ENCODE results near the gene DVL2. TPM values are rescaled to one million over a fixed set of nuclear protein-coding genes. Genes with fewer than 3 reads are reported as not detected.

The DVL2 gene
- total and polyA plus RNA-seq, 4 donors = 3.4 to 24.5 (median 11.3) TPM

GRCh38 chr17:7178973-7179316 is 55.4 kb downstream of the DVL2 start:
- Histone ChIP-seq H3K9me3 (ENCODE audit: control insufficient read depth in 4 of 4, low read length in 3 of 4) (no peaks in the 10 kb centered on the region), H3K4me1 (ENCODE audit: control insufficient read depth in 4 of 4, insufficient read depth in 4 of 4, low read length in 3 of 4) (peaks cover 7 to 46% (median 26%) of the 10 kb centered on the region in 4 donors), H3K27me3 (ENCODE audit: control insufficient read depth in 4 of 4, insufficient read depth in 4 of 4, low read length in 3 of 4) (no peaks in the 10 kb centered on the region), H3K4me3 (ENCODE audit: low read depth in 1 of 3, low read length in 3 of 3) (peak overlapping the region; percentile 74 to 88 (median 81)), H3K27ac (ENCODE audit: low read depth in 1 of 2, low read length in 2 of 2) (peak overlapping the region; percentile 92 to 96), H3K36me3 (ENCODE audit: control insufficient read depth in 4 of 4, insufficient read depth in 3 of 4, low read depth in 1 of 4, low read length in 3 of 4) (peaks cover 0 to 14% (median 0%) of the 10 kb centered on the region in 4 donors), H3K9ac (ENCODE audit: low read depth in 1 of 2, low read length in 2 of 2) (peak overlapping the region; percentile 56 to 84)
- no peak for TF ChIP-seq EGR1 (IDR thresholded peaks at IDR 0.05; ENCODE audit: low read depth in 2 of 2)
- TF ChIP-seq YY1 (IDR thresholded peaks at IDR 0.05) = no peak
- DNase-seq (ENCODE audit: low spot score) = no peak
- 29% methylated on average over 11 of the region's 11 CpGs for WGBS

GRCh38 chr17:7177954-7178477 is 56.3 kb downstream of the DVL2 start:
- H3K4me3 ChIP-seq (ENCODE audit: low read depth in 1 of 3, low read length in 3 of 3) = peak overlapping the region; percentile 81 to 91 (median 88)
- peaks cover 5 to 48% (median 25%) of the 10 kb centered on the region in 4 donors for H3K4me1 ChIP-seq (ENCODE audit: control insufficient read depth in 4 of 4, insufficient read depth in 4 of 4, low read length in 3 of 4)
- peak; percentile 68 for DNase-seq (ENCODE audit: low spot score)
- TF ChIP-seq FOXA2 (IDR thresholded peaks at IDR 0.05) (no peak), NR2F2 (IDR thresholded peaks at IDR 0.05) (no peak), YY1 (IDR thresholded peaks at IDR 0.05) (peak; percentile 41), RXRA (IDR thresholded peaks at IDR 0.05) (peak; percentile 41 to 65), RAD21 (IDR thresholded peaks at IDR 0.05) (peak in 1 of 2 donors; percentile 41), EGR1 (IDR thresholded peaks at IDR 0.05; ENCODE audit: low read depth in 2 of 2) (peak; percentile 85 to 94), HNF4A (conservative IDR thresholded peaks at IDR 0.05) (peak; percentile 78 to 82), FOXA1 (IDR thresholded peaks at IDR 0.05) (no peak), HNF4G (IDR thresholded peaks at IDR 0.05) (peak; percentile 42), ATF3 (IDR thresholded peaks at IDR 0.05) (peak; percentile 44), JUND (IDR thresholded peaks at IDR 0.05) (peak; percentile 61 to 82), REST (IDR thresholded peaks at IDR 0.05) (peak; percentile 74), SP1 (IDR thresholded peaks at IDR 0.05) (peak; percentile 72), GABPA (IDR thresholded peaks at IDR 0.05 in 1 of 2, conservative IDR thresholded peaks at IDR 0.05 in 1 of 2) (peak in 1 of 2 donors; percentile 64), TAF1 (conservative IDR thresholded peaks at IDR 0.05) (peak; percentile 98)
- TF ChIP-seq, protein P1, sequence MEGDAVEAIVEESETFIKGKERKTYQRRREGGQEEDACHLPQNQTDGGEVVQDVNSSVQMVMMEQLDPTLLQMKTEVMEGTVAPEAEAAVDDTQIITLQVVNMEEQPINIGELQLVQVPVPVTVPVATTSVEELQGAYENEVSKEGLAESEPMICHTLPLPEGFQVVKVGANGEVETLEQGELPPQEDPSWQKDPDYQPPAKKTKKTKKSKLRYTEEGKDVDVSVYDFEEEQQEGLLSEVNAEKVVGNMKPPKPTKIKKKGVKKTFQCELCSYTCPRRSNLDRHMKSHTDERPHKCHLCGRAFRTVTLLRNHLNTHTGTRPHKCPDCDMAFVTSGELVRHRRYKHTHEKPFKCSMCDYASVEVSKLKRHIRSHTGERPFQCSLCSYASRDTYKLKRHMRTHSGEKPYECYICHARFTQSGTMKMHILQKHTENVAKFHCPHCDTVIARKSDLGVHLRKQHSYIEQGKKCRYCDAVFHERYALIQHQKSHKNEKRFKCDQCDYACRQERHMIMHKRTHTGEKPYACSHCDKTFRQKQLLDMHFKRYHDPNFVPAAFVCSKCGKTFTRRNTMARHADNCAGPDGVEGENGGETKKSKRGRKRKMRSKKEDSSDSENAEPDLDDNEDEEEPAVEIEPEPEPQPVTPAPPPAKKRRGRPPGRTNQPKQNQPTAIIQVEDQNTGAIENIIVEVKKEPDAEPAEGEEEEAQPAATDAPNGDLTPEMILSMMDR (IDR thresholded peaks at IDR 0.05; ENCODE audit: low read depth, low read length, missing input control) = no peak
- TF ChIP-seq, protein P2, sequence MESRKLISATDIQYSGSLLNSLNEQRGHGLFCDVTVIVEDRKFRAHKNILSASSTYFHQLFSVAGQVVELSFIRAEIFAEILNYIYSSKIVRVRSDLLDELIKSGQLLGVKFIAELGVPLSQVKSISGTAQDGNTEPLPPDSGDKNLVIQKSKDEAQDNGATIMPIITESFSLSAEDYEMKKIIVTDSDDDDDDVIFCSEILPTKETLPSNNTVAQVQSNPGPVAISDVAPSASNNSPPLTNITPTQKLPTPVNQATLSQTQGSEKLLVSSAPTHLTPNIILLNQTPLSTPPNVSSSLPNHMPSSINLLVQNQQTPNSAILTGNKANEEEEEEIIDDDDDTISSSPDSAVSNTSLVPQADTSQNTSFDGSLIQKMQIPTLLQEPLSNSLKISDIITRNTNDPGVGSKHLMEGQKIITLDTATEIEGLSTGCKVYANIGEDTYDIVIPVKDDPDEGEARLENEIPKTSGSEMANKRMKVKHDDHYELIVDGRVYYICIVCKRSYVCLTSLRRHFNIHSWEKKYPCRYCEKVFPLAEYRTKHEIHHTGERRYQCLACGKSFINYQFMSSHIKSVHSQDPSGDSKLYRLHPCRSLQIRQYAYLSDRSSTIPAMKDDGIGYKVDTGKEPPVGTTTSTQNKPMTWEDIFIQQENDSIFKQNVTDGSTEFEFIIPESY (IDR thresholded peaks at IDR 0.05) = no peak
- TF ChIP-seq, protein P3, sequence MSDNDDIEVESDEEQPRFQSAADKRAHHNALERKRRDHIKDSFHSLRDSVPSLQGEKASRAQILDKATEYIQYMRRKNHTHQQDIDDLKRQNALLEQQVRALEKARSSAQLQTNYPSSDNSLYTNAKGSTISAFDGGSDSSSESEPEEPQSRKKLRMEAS (IDR thresholded peaks at IDR 0.05) = peak; percentile 78
- H3K27ac ChIP-seq (ENCODE audit: low read depth in 1 of 2, low read length in 2 of 2) = peak overlapping the region; percentile 92 to 96
- 3% methylated on average over 18 of the region's 18 CpGs for WGBS
- H3K36me3 ChIP-seq (ENCODE audit: control insufficient read depth in 4 of 4, insufficient read depth in 3 of 4, low read depth in 1 of 4, low read length in 3 of 4) = peaks cover 0 to 14% (median 0%) of the 10 kb centered on the region in 4 donors
- no peaks in the 10 kb centered on the region for H3K27me3 ChIP-seq (ENCODE audit: control insufficient read depth in 4 of 4, insufficient read depth in 4 of 4, low read length in 3 of 4)
- H3K9ac ChIP-seq (ENCODE audit: low read depth in 1 of 2, low read length in 2 of 2) = peak overlapping the region; percentile 78 to 84
- no peaks in the 10 kb centered on the region for H3K9me3 ChIP-seq (ENCODE audit: control insufficient read depth in 4 of 4, low read length in 3 of 4)
